Nephron (organoid): ENCODE data around the gene ZBTB43.
A peak's percentile ranks its signal among the peaks of the same experiment; 100 is the strongest.
"Not testable (repeated sequence)": the region's sequence is repeated elsewhere in the genome, so short reads cannot be mapped to it uniquely, and the experiment has no call there.

Source experiments
- H3K27ac Mint-ChIP-seq, 3 experiments: 2 replicates each; pipeline ENCODE4 v1.8.0; 2020; ENCODE audit warnings: mixed read lengths in 3 of 3, mild to moderate bottlenecking in 2 of 3, moderate library complexity in 1 of 3
- H3K27me3 Mint-ChIP-seq: 2 replicates; pipeline ENCODE4 v1.8.0; 2021; ENCODE audit warnings: low read depth, mild to moderate bottlenecking, moderate library complexity, mixed read lengths
- H3K36me3 Mint-ChIP-seq: 2 replicates; pipeline ENCODE4 v1.8.0; 2020; ENCODE audit warnings: low read depth, mixed read lengths
- H3K4me1 Mint-ChIP-seq: 2 replicates; pipeline ENCODE4 v1.8.0; 2020; ENCODE audit warnings: mixed read lengths
- H3K4me3 Mint-ChIP-seq, 3 experiments: 2 replicates each; pipeline ENCODE4 v1.8.0; 2020; ENCODE audit warnings: mild to moderate bottlenecking in 3 of 3, mixed read lengths in 3 of 3, moderate library complexity in 2 of 3
- H3K9me3 Mint-ChIP-seq: 2 replicates; pipeline ENCODE4 v1.8.0; 2020; ENCODE audit warnings: mixed read lengths
- CTCF ChIP-seq, 3 experiments: fragments of 200-600 bp; sonication (generic); IDR thresholded peaks; one replicate each; pipeline ENCODE4 v1.5.0; 2021; ENCODE audit warnings: antibody characterized with exemption in 3 of 3; ENCODE audit not compliant: unreplicated experiment in 3 of 3

Gene ZBTB43

GRCh38 chr9:126781186-126782052, 23.4 kb upstream of the ZBTB43 start:
- Mint-ChIP-seq H3K27ac (no peak overlapping the region), H3K9me3 (peaks cover 2% of the 10 kb centered on the region), H3K27me3 (peaks cover 24% of the 10 kb centered on the region), H3K4me3 (peak overlapping the region in 2 of 3 experiments; percentile 19 to 32), H3K36me3 (no peaks in the 10 kb centered on the region), H3K4me1 (peaks cover 13% of the 10 kb centered on the region)
- peak; percentile 96 to 99 (median 98) for TF ChIP-seq CTCF (IDR thresholded peaks at IDR 0.05; ENCODE audit: unreplicated experiment in 3 of 3)

- no peaks in the 10 kb centered on the region for H3K36me3 Mint-ChIP-seq
- H3K9me3 Mint-ChIP-seq, result peaks cover 2% of the 10 kb centered on the region
- peaks cover 24% of the 10 kb centered on the region for H3K27me3 Mint-ChIP-seq
- H3K27ac Mint-ChIP-seq, result no peak overlapping the region
- H3K4me1 Mint-ChIP-seq, result peaks cover 13% of the 10 kb centered on the region
- no peak overlapping the region for H3K4me3 Mint-ChIP-seq
- TF ChIP-seq CTCF (IDR thresholded peaks at IDR 0.05; ENCODE audit: unreplicated experiment in 3 of 3), result peak in 1 of 3 experiments; percentile 15
Observed at GRCh38 chr9:126782053-126782388, 22.8 kb upstream of the ZBTB43 start.

GRCh38 chr9:126783949-126784348, 20.9 kb upstream of the ZBTB43 start:
- no peak overlapping the region for H3K4me3 Mint-ChIP-seq
- no peaks in the 10 kb centered on the region for H3K36me3 Mint-ChIP-seq
- peaks cover 2% of the 10 kb centered on the region for H3K9me3 Mint-ChIP-seq
- peak overlapping the region in 1 of 3 experiments; percentile 52 for H3K27ac Mint-ChIP-seq
- H3K4me1 Mint-ChIP-seq, result peaks cover 18% of the 10 kb centered on the region
- no peak for TF ChIP-seq CTCF (IDR thresholded peaks at IDR 0.05; ENCODE audit: unreplicated experiment in 3 of 3)
- H3K27me3 Mint-ChIP-seq, result peaks cover 20% of the 10 kb centered on the region

- no peak overlapping the region for H3K27ac Mint-ChIP-seq
- H3K4me1 Mint-ChIP-seq, result peaks cover 18% of the 10 kb centered on the region
Observed at GRCh38 chr9:126784401-126784800, 20.4 kb upstream of the ZBTB43 start.

GRCh38 chr9:126784841-126785240, 20.0 kb upstream of the ZBTB43 start:
- H3K4me1 Mint-ChIP-seq, result peaks cover 18% of the 10 kb centered on the region
- H3K9me3 Mint-ChIP-seq, H3K27ac Mint-ChIP-seq, H3K36me3 Mint-ChIP-seq, H3K4me3 Mint-ChIP-seq: not testable (repeated sequence)
- H3K27me3 Mint-ChIP-seq, result peaks cover 17% of the 10 kb centered on the region

More at GRCh38 chr9:126784401-126784800, 20.4 kb upstream of the ZBTB43 start:
- Mint-ChIP-seq H3K27me3 (peaks cover 19% of the 10 kb centered on the region), H3K36me3 (no peaks in the 10 kb centered on the region), H3K9me3 (peaks cover 2% of the 10 kb centered on the region), H3K4me3 (no peak overlapping the region)
- no peak for TF ChIP-seq CTCF (IDR thresholded peaks at IDR 0.05; ENCODE audit: unreplicated experiment in 3 of 3)

GRCh38 chr9:126788046-126788445, 16.8 kb upstream of the ZBTB43 start:
- H3K4me1 Mint-ChIP-seq, result peaks cover 16% of the 10 kb centered on the region
- H3K9me3 Mint-ChIP-seq, result peaks cover 2% of the 10 kb centered on the region
- H3K27me3 Mint-ChIP-seq, result peaks cover 12% of the 10 kb centered on the region
- H3K27ac Mint-ChIP-seq, result peak overlapping the region in 1 of 3 experiments; percentile 5
- no peaks in the 10 kb centered on the region for H3K36me3 Mint-ChIP-seq
- H3K4me3 Mint-ChIP-seq, result no peak overlapping the region
- no peak for TF ChIP-seq CTCF (IDR thresholded peaks at IDR 0.05; ENCODE audit: unreplicated experiment in 3 of 3)
